Measurements from ENCODE around the gene STRADA. TPM values are rescaled to one million over a fixed set of nuclear protein-coding genes. Genes with fewer than 3 reads are reported as not detected.

Gene STRADA
- total and polyA plus RNA-seq, 2 of the 8 experiments (the other 6 are each of a cell fraction or from before 2014, with no cell fraction given) = 35.6 to 43.3 TPM

GRCh38 chr17:63681530-63681929 is 60.1 kb downstream of the STRADA start (continued):
- TF ChIP-seq CHD7 (IDR thresholded peaks at IDR 0.05; ENCODE audit: insufficient replicate concordance, low read length) = no peak
- TF ChIP-seq CHD1 (IDR thresholded peaks at IDR 0.05; ENCODE audit: low read depth, low read length) = no peak
- TF ChIP-seq KDM1A (IDR thresholded peaks at IDR 0.05; ENCODE audit: borderline replicate concordance, low read length) = no peak
- TF ChIP-seq PHF8 (conservative IDR thresholded peaks at IDR 0.05; ENCODE audit: low read depth, low read length) = no peak
- TF ChIP-seq YY1 (IDR thresholded peaks at IDR 0.05; ENCODE audit: low read depth, low read length) = no peak
- TF ChIP-seq GTF2F1 (IDR thresholded peaks at IDR 0.05; ENCODE audit: borderline replicate concordance, low read depth, low read length) = no peak
- no peak for TF ChIP-seq E2F6 (IDR thresholded peaks at IDR 0.05)
- TF ChIP-seq RNF2 (IDR thresholded peaks at IDR 0.05; ENCODE audit: borderline replicate concordance, low read depth, low read length, missing control alignments, poor library complexity, severe bottlenecking) = no peak
- TF ChIP-seq BRCA1 (IDR thresholded peaks at IDR 0.05; ENCODE audit: low read depth, low read length) = no peak
- no peak for TF ChIP-seq NANOG (IDR thresholded peaks at IDR 0.05; ENCODE audit: insufficient read depth, low read depth, low read length, poor library complexity, severe bottlenecking)
- TF ChIP-seq SUZ12 (IDR thresholded peaks at IDR 0.05; ENCODE audit: low read length) = no peak

All from H1 (cell line).